GM18858 (cell line): ENCODE results near the gene GNB5.

Experiments
- ATAC-seq: cut with Tn5 transposase; IDR thresholded peaks from one replicate; pipeline ENCODE4 v1.9.1; 2021; ENCODE audit not compliant: unreplicated experiment

Gene GNB5

DNA sequence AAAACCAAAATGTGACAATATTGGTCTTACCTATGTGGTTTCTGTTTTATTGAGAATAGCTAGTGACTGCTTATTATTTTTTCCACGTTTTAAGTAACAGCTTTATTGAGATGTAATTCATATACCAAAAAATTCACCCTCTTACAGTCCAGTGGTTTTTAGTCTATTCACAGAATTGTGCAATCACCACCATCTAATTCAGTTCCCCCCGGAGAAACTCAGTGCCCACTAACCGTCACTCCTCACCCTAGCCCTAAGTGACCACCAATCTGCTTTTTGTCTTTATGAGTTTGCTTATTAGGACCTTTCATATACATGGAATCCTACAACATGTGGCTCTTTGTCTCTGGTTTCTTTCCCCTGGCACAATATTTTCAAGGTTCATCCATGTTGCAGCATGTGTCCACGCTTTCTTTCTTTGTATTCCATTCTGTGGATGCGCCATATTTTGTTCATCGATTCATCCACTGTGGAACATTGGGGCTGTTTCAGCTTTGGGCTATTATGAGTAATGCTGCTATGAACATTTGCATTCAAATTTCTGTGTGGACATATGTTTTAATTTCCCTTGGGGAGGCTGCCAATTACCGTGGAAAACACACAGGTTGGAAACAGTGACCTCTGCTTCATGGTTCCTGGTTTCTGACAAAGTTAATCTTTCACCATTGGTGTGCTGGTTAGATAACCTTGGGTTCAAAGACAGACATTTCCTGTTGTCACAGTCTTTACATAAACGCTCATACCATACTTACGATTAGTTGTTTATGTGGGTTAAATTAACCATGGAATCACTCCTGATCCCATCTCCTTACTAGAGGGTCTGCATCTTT, 75.4 kb downstream of the GNB5 start:
- no peak for ATAC-seq

GRCh38 chr15:52114261-52115055, 76.7 kb downstream of the GNB5 start:
- ATAC-seq, result no peak

DNA sequence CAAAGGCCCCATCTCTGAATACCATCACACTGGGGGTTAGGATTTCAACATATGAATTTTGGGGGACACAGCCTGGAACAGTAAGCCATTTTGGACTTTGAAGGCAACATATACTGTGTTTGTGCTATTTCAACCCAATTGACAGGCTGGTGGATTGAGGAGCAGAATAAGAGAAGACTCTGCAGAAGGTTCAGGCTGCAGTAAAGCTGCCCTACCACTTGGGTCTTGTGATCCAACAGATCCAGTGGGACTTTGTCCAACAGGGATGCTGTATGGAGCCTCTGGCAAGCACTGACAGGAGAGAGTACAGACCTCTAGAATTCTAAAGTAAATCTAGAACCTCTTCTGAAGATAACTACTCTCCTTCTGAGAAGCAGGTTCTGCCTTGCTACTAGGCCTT, 77.5 kb downstream of the GNB5 start:
- no peak for ATAC-seq

DNA sequence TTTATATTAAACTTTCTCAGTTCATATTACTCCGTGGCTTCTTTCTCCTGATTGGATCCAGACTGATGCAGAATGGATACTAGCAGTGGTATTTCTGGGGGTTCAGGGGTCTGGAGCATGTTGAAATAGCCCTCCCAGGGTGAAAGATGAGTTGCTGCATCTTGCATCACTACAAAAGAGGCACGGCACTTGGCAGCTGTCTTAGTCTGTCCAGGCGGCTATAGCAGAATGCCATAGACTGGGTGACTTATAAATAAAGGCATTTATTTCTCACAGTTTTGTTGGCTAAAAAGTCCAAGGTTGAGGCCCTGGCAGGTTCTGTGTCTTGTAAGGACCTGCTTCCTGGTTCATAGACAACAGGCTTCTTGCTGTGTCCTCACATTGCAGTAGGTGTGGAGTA, 78.0 kb downstream of the GNB5 start:
- no peak for ATAC-seq

GRCh38 chr15:52112203-52112750, 78.9 kb downstream of the GNB5 start:
- no peak for ATAC-seq

- ATAC-seq, result no peak
These were observed 79.5 kb downstream of the GNB5 start for GRCh38 chr15:52111517-52112202.

DNA sequence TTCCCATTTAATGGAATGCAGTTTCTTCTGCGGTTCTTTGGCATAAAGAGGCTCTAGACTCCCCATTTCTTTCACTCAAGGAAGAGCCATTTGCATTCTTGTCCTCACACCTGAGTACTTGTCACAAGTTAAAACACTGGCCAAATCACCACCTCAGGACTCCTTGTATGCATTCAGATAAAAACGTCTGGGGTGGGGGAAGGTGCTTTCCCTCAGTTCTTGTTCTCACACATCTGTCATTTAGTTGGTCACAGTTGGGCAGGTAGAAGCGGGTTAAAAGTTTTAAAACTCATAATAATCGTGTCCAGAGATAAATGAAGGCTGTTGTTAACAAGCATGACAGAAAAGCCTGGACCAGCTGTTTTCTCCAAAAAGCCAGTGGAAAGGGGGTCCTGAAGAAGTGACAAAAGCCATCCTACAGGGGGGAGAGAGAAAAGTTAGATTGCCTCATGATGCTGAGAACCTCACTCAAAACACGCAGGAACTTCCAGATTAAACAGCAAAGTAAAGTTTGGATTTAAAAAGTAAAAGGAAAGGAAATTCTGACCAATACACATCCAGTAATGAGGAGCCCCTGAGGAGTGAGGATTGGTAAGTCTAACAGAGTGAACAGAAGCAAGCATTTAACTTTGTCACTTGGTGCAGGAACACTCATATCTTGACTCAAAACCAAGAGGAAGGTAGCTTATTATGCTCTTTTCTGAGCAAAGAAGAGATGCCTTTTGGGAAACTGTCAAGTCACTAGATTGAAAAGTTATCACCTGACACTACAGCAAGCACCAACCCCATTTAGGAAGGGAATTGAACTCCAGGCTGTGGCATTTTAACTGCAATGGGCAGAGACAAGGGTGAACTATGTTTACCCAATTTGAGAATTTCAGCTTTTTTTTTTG, 81.4 kb downstream of the GNB5 start:
- no peak for ATAC-seq

DNA sequence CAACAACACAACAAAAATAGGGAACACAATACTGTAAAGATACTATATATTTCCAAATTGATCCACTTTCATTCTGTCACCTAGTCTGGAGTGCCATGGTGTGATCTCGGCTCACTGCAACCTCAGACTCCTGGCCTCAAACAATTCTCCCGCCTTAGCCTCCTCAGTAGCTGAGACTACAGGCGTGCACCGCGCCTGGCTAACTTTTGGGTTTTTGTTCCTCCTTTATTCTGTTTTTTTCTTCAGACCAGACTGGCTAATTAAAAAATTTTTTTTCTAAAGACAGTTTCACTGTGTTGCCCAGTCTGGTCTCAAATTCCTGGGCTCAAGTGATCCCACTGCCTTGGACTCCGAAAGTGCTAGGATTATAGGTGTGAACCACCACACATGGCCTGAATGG, 84.0 kb downstream of the GNB5 start:
- no peak for ATAC-seq

DNA sequence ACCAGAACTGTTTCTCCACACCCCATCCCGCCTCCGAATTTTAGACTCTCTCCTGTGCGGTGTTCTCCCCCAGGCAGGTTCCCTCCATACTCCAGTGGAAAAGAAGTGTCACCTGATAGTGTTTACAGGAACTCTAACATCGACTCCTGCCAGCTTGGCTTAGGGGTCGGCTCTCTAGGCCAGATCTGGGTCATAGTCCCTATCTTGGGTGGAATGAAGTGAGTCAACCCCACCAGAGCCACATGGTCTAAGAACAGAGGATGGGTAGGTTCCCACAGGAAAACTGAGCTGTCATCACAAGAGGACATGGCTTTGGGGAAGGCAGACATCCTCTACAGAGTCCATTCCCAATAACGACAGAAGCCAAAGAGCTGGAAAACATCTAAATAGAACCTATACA, 84.6 kb downstream of the GNB5 start:
- no peak for ATAC-seq

DNA sequence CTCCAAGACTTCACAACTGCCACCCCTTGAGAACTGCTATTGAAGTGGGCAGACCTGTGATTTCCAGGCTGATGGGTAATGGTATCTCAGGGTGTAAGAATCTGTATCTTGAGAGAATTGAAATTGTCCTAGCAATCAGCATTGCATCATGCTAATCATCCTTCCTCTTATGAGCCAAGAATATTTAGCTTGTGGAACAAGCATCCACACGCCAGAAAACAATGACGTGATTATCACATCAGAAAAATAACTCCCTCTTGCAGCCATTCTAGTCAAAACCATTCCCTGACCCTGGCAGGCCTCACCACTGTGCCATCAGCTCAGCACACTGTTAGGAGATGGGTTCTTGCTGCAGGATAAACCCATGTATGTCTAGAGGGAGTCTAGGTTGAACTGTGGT, 85.3 kb downstream of the GNB5 start:
- ATAC-seq, result no peak

GRCh38 chr15:52104532-52105004, 86.6 kb downstream of the GNB5 start:
- ATAC-seq, result no peak

GRCh38 chr15:52103217-52104207, 87.7 kb downstream of the GNB5 start:
- ATAC-seq, result peak; percentile 66

DNA sequence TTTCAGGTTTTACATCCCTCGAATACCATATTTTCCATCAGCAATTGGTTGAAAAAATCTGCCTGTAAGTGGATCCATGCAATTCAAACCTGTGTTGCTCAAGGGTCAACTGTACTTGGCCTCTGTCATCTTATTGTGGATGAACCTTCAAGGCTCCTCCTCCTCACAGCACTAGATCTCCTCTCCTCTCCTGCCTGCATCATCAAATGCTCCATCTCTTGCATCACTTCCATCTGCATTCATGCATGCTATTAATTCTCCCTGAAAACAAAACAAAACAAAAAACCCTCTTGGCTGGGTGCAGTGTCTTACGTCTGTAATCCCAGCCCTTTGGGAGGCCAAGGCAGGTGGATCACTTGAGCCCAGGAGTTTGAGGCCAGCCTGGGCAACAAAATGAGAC, 88.7 kb downstream of the GNB5 start:
- no peak for ATAC-seq

DNA sequence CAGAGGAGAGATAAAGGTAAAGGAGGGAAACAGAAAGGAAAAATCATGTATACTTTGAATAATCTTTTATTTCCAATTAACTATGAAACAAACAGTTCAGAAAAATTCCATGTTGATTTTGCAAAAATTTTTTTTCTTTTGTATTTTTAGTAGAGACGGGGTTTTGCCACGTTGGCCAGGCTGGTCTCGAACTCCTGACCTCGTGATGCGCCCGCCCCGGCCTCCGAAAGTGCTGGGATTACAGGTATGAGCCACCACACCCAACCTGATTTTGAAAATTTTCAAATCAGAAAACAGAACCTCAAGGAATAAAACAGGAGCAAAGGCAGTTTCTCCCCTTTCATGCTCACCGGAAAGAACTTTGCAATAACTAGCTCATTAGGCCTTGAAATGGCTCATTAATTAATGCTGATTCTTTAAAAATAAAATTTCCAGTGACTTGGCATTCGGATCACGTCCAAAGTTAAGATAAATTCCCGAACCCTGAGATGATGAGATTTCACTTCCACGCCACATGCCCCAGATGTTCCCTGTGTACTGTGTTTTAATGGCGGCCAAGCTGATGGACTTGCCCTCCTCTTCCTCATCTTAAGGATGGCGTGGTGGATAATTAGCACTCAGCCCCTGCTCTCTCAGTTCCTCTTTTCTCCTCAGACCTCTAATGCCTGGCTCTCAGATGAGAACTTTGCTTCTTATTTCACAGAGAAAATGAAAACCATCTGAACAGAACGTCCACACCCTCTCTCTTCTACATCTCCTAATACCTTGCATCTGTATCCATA, 89.5 kb downstream of the GNB5 start:
- ATAC-seq, result peak; percentile 27

DNA sequence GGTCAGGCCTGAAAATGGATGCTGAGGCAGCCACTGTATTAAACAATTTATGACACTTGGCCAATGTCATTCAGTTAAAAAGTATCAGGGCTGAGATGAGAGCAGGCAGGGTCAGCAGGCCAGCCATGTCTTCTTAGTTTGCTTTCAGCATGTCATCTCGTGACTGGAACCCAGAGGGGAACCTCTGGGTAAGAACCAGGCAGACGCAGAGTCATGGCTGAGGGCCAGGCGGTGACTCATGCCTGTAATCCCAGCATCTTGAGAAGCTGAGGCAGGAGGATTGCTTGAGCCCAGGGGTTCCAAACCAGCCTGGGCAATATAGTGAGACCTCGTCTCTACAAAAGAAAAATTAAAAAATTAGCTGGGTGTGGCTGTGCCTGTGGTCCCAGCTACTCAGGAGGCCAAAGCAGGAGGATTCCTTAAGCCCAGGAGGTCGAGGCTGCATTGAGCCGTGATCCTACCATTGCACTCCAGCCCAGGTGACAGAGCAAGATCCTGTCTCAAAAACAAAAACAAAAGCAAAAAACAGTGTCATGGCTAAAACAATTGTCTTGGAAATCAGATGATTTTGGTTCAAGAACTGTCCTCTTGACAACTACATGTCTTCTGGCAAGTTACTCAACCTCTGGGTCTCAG, 90.3 kb downstream of the GNB5 start:
- ATAC-seq, result no peak

GRCh38 chr15:52099651-52100272, 91.4 kb downstream of the GNB5 start:
- no peak for ATAC-seq

- no peak for ATAC-seq
These were observed 92.9 kb downstream of the GNB5 start for GRCh38 chr15:52098323-52098722.
